ENCODE measurements around the gene TMC2. TPM values are rescaled to one million over a fixed set of nuclear protein-coding genes. Genes with fewer than 3 reads are reported as not detected.

Gene TMC2
- total RNA-seq, 1 donor from 2014 or later = not detected

DNA sequence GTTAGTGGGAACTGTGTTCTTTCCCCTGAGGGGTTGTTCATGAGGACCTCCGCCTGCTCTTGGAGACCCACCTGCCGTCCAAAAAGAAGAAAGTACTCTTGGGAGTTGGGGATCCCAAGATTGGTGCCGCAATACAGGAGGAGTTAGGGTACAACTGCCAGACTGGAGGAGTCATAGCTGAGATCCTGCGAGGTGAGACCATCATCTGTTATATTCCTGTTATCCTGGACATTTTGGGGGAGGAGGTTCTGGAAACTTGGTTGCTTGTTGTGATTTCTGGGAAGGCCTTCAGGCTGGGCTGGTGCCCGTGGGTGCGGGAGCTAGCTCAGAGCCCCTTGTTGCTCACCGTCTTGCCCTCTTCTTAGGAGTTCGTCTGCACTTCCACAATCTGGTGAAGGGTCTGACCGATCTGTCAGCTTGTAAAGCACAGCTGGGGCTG lies 118.0 kb downstream of the TMC2 start:
- FAIRE-seq (no peak), DNase-seq (ENCODE audit: low read depth) (no peak)
- Histone ChIP-seq H3K27me3 (ENCODE audit: control insufficient read depth, insufficient read depth, low read length) (no peaks in the 10 kb centered on the region), H3K36me3 (ENCODE audit: control insufficient read depth, insufficient read depth, low read length) (peaks cover 36% of the 10 kb centered on the region), H3K4me3 (ENCODE audit: low read depth, low read length) (no peak overlapping the region)
- TF ChIP-seq, protein P1, sequence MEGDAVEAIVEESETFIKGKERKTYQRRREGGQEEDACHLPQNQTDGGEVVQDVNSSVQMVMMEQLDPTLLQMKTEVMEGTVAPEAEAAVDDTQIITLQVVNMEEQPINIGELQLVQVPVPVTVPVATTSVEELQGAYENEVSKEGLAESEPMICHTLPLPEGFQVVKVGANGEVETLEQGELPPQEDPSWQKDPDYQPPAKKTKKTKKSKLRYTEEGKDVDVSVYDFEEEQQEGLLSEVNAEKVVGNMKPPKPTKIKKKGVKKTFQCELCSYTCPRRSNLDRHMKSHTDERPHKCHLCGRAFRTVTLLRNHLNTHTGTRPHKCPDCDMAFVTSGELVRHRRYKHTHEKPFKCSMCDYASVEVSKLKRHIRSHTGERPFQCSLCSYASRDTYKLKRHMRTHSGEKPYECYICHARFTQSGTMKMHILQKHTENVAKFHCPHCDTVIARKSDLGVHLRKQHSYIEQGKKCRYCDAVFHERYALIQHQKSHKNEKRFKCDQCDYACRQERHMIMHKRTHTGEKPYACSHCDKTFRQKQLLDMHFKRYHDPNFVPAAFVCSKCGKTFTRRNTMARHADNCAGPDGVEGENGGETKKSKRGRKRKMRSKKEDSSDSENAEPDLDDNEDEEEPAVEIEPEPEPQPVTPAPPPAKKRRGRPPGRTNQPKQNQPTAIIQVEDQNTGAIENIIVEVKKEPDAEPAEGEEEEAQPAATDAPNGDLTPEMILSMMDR (IDR thresholded peaks at IDR 0.05; ENCODE audit: insufficient read depth, low read length, severe bottlenecking) = no peak

DNA sequence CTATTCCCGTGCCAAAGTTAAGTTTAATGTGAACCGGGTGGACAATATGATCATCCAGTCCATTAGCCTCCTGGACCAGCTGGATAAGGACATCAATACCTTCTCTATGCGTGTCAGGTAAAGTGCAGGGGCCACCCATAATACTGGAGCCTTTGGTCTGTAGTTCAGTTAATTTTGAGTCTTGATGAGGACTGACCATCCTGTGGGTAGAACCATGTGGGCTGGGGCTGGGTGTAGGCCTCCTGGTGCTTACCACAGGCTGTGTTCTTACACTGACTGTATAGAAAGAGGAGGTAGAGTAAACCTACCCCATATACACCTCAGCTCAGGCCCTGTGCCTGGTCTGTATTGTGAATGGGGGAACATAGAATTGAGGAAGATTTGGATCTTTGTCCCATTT lies 118.5 kb downstream of the TMC2 start:
- Histone ChIP-seq H3K27me3 (ENCODE audit: control insufficient read depth, insufficient read depth, low read length) (no peaks in the 10 kb centered on the region), H3K36me3 (ENCODE audit: control insufficient read depth, insufficient read depth, low read length) (peaks cover 36% of the 10 kb centered on the region), H3K4me3 (ENCODE audit: low read depth, low read length) (no peak overlapping the region)
- FAIRE-seq (no peak), DNase-seq (ENCODE audit: low read depth) (no peak)
- TF ChIP-seq, protein P1 (IDR thresholded peaks at IDR 0.05; ENCODE audit: insufficient read depth, low read length, severe bottlenecking) = no peak

DNA sequence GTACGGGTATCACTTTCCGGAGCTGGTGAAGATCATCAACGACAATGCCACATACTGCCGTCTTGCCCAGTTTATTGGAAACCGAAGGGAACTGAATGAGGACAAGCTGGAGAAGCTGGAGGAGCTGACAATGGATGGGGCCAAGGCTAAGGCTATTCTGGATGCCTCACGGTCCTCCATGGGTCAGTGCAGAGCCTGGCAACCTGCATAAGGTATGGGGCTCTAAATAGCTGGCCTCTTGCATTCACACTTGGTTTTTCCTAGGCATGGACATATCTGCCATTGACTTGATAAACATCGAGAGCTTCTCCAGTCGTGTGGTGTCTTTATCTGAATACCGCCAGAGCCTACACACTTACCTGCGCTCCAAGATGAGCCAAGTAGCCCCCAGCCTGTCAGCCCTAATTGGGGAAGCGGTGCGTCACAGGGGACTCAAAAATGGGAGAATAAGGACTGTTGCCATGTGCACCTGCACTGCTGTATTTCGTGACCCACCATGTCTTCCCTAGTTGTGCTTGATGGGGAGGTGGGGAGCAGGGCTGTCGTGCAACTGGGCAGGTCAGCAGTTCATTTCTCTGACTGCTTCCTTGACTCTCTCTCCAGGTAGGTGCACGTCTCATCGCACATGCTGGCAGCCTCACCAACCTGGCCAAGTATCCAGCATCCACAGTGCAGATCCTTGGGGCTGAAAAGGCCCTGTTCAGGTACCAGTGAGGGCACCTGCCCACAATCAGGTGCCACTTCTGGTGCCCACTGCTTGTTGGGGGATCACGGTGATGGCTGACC lies 119.2 kb downstream of the TMC2 start:
- DNase-seq (ENCODE audit: low read depth) (no peak), FAIRE-seq (no peak)
- no peaks in the 10 kb centered on the region for H3K27me3 ChIP-seq (ENCODE audit: control insufficient read depth, insufficient read depth, low read length)
- H3K4me3 ChIP-seq (ENCODE audit: low read depth, low read length) = no peak overlapping the region
- TF ChIP-seq, protein P1 (IDR thresholded peaks at IDR 0.05; ENCODE audit: insufficient read depth, low read length, severe bottlenecking) = no peak
- H3K36me3 ChIP-seq (ENCODE audit: control insufficient read depth, insufficient read depth, low read length) = peaks cover 36% of the 10 kb centered on the region

DNA sequence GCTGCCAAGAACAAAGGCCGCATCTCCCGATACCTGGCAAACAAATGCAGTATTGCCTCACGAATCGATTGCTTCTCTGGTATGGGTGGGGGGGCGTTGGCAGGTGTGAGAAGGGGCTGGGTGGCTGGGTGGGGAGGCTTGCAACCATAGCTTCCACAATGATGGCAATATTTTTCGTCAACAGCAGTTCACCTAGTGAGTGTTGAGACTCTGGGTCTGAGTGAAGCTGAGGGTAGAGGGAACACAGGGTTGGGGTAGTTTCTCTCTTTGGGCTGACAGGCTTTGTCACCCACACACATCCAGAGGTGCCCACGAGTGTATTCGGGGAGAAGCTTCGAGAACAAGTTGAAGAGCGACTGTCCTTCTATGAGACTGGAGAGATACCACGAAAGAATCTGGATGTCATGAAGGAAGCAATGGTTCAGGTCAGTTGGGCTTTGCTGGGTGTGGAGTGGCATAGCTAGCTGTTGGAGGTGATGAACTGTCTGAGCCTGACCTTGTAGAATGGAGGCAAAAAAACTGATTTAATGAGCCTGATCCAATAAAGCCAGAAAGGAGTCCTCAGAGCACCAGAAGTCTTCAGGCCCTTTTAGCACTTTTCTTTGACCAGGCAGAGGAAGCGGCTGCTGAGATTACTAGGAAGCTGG lies 120.2 kb downstream of the TMC2 start:
- Histone ChIP-seq H3K27me3 (ENCODE audit: control insufficient read depth, insufficient read depth, low read length) (no peaks in the 10 kb centered on the region), H3K4me3 (ENCODE audit: low read depth, low read length) (no peak overlapping the region), H3K36me3 (ENCODE audit: control insufficient read depth, insufficient read depth, low read length) (peaks cover 37% of the 10 kb centered on the region)
- FAIRE-seq (no peak), DNase-seq (ENCODE audit: low read depth) (no peak)
- TF ChIP-seq, protein P1 (IDR thresholded peaks at IDR 0.05; ENCODE audit: insufficient read depth, low read length, severe bottlenecking) = no peak

DNA sequence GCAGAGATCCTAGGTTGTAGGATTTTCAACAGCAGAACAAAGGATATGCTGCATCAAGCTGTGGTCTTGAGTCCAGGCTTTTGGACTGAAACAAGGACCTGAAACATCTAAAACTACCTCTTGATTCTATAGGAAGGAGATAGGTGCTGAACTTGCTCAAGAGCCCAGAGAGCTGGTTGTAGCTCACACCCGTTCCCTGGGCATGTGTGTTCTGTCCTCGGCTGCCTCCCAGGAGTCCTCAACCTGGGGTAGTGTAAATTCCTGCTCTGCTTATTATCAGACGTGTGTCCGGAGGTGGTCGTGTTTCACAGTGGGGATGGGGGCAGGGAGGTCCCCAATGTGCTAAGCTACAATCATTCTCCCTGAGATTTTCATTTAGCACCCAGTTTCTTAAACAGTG lies 120.9 kb downstream of the TMC2 start:
- no peak for DNase-seq (ENCODE audit: low read depth)
- Histone ChIP-seq H3K4me3 (ENCODE audit: low read depth, low read length) (no peak overlapping the region), H3K36me3 (ENCODE audit: control insufficient read depth, insufficient read depth, low read length) (peaks cover 40% of the 10 kb centered on the region), H3K27me3 (ENCODE audit: control insufficient read depth, insufficient read depth, low read length) (no peaks in the 10 kb centered on the region)
- FAIRE-seq = no peak
- TF ChIP-seq, protein P1 (IDR thresholded peaks at IDR 0.05; ENCODE audit: insufficient read depth, low read length, severe bottlenecking) = no peak

Measured in bronchial epithelial cell (primary cell).